DND-41 (cell line): ENCODE measurements around the gene RUVBL1.

Experiments used
- EZH2 ChIP-seq: IDR thresholded peaks from 3 replicates; pipeline ENCODE4 v1.6.1; 2012; ENCODE audit warnings: borderline replicate concordance, low read depth, mild to moderate bottlenecking, moderate library complexity, low read length, inconsistent platforms; ENCODE audit not compliant: severe bottlenecking
- TF ChIP-seq, protein P1 (sequence below): IDR thresholded peaks from 2 replicates; pipeline ENCODE4 v1.5.1; 2012; ENCODE audit warnings: borderline replicate concordance, low read length, moderate library complexity, mild to moderate bottlenecking; ENCODE audit not compliant: poor library complexity, severe bottlenecking; ENCODE audit errors: extremely low read depth

DNA sequence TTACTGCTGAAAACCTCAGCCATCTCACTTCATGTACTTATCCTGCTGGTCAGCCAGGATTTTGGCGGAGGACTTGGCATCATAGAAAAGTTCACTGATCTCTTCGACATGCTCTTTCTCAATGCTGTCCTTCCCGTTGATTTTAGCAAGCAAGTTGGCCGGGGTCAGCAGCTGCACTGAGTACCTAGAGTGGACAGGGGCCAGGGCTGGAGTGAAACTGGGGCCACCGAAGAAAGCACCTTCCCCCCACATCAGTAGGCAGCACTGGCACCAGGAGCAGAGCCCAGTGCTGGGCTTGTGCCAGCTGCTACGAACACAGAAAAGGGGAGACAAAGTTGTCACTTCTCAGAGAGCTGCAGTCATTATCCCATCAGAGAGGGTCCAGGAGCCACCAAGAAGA, 42.4 kb downstream of the RUVBL1 start:
- TF ChIP-seq, protein P1, sequence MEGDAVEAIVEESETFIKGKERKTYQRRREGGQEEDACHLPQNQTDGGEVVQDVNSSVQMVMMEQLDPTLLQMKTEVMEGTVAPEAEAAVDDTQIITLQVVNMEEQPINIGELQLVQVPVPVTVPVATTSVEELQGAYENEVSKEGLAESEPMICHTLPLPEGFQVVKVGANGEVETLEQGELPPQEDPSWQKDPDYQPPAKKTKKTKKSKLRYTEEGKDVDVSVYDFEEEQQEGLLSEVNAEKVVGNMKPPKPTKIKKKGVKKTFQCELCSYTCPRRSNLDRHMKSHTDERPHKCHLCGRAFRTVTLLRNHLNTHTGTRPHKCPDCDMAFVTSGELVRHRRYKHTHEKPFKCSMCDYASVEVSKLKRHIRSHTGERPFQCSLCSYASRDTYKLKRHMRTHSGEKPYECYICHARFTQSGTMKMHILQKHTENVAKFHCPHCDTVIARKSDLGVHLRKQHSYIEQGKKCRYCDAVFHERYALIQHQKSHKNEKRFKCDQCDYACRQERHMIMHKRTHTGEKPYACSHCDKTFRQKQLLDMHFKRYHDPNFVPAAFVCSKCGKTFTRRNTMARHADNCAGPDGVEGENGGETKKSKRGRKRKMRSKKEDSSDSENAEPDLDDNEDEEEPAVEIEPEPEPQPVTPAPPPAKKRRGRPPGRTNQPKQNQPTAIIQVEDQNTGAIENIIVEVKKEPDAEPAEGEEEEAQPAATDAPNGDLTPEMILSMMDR = no peak
- TF ChIP-seq EZH2 = no peak
